HG03097 (cell line): ENCODE data around the gene CLBA1.

Experiments
- ATAC-seq: cut with Tn5 transposase; IDR thresholded peaks from one replicate; pipeline ENCODE4 v1.9.1; 2021; ENCODE audit not compliant: unreplicated experiment, low FRiP score

CLBA1 gene

GRCh38 chr14:104996483-104996882 is 10.9 kb downstream of the CLBA1 start:
- no peak for ATAC-seq

- no peak for ATAC-seq
Observed at GRCh38 chr14:104998801-104999200, 13.2 kb downstream of the CLBA1 start.

GRCh38 chr14:104999361-104999760 is 13.8 kb downstream of the CLBA1 start:
- no peak for ATAC-seq

GRCh38 chr14:105005329-105005928 is 19.8 kb downstream of the CLBA1 start:
- no peak for ATAC-seq

- ATAC-seq: no peak
Observed at GRCh38 chr14:105005929-105006830, 20.6 kb downstream of the CLBA1 start.

- no peak for ATAC-seq
Observed at GRCh38 chr14:105006831-105007592, 21.4 kb downstream of the CLBA1 start.

- no peak for ATAC-seq
Observed at GRCh38 chr14:105007593-105008264, 22.1 kb downstream of the CLBA1 start.

- no peak for ATAC-seq
Observed at GRCh38 chr14:105010106-105010505, 24.5 kb downstream of the CLBA1 start.

- ATAC-seq: no peak
Observed at GRCh38 chr14:105010891-105011291, 25.3 kb downstream of the CLBA1 start.

- ATAC-seq: no peak
Observed at GRCh38 chr14:105011312-105011990, 25.9 kb downstream of the CLBA1 start.

GRCh38 chr14:105012171-105012985 is 26.8 kb downstream of the CLBA1 start:
- no peak for ATAC-seq

GRCh38 chr14:105013150-105013785 is 27.7 kb downstream of the CLBA1 start:
- ATAC-seq: no peak

GRCh38 chr14:105014032-105014431 is 28.4 kb downstream of the CLBA1 start:
- no peak for ATAC-seq

GRCh38 chr14:105014631-105015030 is 29.0 kb downstream of the CLBA1 start:
- ATAC-seq: no peak

GRCh38 chr14:105015242-105015641 is 29.7 kb downstream of the CLBA1 start:
- no peak for ATAC-seq

GRCh38 chr14:105015905-105016304 is 30.3 kb downstream of the CLBA1 start:
- no peak for ATAC-seq

- no peak for ATAC-seq
Observed at GRCh38 chr14:105018414-105018813, 32.8 kb downstream of the CLBA1 start.

- peak; percentile 10 for ATAC-seq
Observed at GRCh38 chr14:105019861-105020814, 34.5 kb downstream of the CLBA1 start.
